HepG2 (cell line): ENCODE results near the gene ZNF771. TPM values are rescaled to one million over a fixed set of nuclear protein-coding genes. Genes with fewer than 3 reads are reported as not detected.

Experiments used
- ADNP ChIP-seq: sonication (generic); formaldehyde crosslinking; IDR thresholded peaks from 2 replicates; pipeline ENCODE4 v1.4.0; 2020; ENCODE audit warnings: missing genetic modification reagents
- ATF7 ChIP-seq, 2 experiments: fragments of 450-650 bp in 1 of 2; sonication (generic) in 1 of 2; formaldehyde crosslinking in 1 of 2; IDR thresholded peaks; 2 replicates each; pipeline versions ENCODE4 v1.4.0 to v1.6.1; 2016 to 2020; ENCODE audit warnings: antibody characterized with exemption in 1 of 2, mild to moderate bottlenecking in 1 of 2, missing genetic modification reagents in 1 of 2
- CREBL2 ChIP-seq: sonication (generic); formaldehyde crosslinking; IDR thresholded peaks from 2 replicates; pipeline ENCODE4 v1.8.1; 2023; ENCODE audit warnings: missing genetic modification reagents, mild to moderate bottlenecking, borderline replicate concordance
- DMAP1 ChIP-seq: IDR thresholded peaks from 2 replicates; pipeline ENCODE4 v1.6.1; 2016
- ELF4 ChIP-seq: sonication (generic); formaldehyde crosslinking; IDR thresholded peaks from 2 replicates; pipeline ENCODE4 v1.5.0; 2020; ENCODE audit warnings: missing genetic modification reagents, mild to moderate bottlenecking, moderate library complexity, borderline replicate concordance
- GPBP1L1 ChIP-seq: sonication (generic); formaldehyde crosslinking; IDR thresholded peaks from 2 replicates; pipeline ENCODE4 v1.5.0; 2020; ENCODE audit warnings: mild to moderate bottlenecking, missing genetic modification reagents
- HHEX ChIP-seq: IDR thresholded peaks from 2 replicates; pipeline ENCODE4 v1.6.1; 2016; ENCODE audit warnings: control low read depth
- HNRNPK ChIP-seq: fragments of 200-400 bp; formaldehyde crosslinking; IDR thresholded peaks from 2 replicates; pipeline ENCODE4 v1.6.1; 2018; ENCODE audit warnings: low read length, low read depth, moderate library complexity, mild to moderate bottlenecking; ENCODE audit not compliant: poor library complexity, severe bottlenecking
- ISX ChIP-seq: sonication (generic); formaldehyde crosslinking; conservative IDR thresholded peaks from 2 replicates; pipeline ENCODE4 v1.5.0; 2020; ENCODE audit warnings: missing genetic modification reagents
- MTF2 ChIP-seq: sonication (generic); formaldehyde crosslinking; IDR thresholded peaks from 2 replicates; pipeline ENCODE4 v1.5.0; 2020; ENCODE audit warnings: missing genetic modification reagents, borderline replicate concordance
- NFE2L2 ChIP-seq: fragments of 150-350 bp; IDR thresholded peaks from 2 replicates; pipeline ENCODE4 v1.6.1; 2014; ENCODE audit warnings: low read length
- RFXAP ChIP-seq: sonication (generic); formaldehyde crosslinking; IDR thresholded peaks from 2 replicates; pipeline ENCODE4 v1.4.0; 2020; ENCODE audit warnings: missing genetic modification reagents, borderline replicate concordance
- SNRNP70 ChIP-seq: fragments of 200-400 bp; formaldehyde crosslinking; IDR thresholded peaks from 2 replicates; pipeline ENCODE4 v1.6.1; 2017; ENCODE audit warnings: mild to moderate bottlenecking, low read depth, low read length, moderate library complexity
- SP2 ChIP-seq: sonication (generic); formaldehyde crosslinking; IDR thresholded peaks from 2 replicates; pipeline ENCODE4 v1.5.1; 2020; ENCODE audit warnings: mild to moderate bottlenecking, missing genetic modification reagents
- YEATS2 ChIP-seq: sonication (generic); formaldehyde crosslinking; IDR thresholded peaks from 2 replicates; pipeline ENCODE4 v1.4.0; 2020; ENCODE audit warnings: missing genetic modification reagents, borderline replicate concordance
- ZC3H13 ChIP-seq: sonication (generic); formaldehyde crosslinking; IDR thresholded peaks from 2 replicates; pipeline ENCODE4 v1.8.1; 2023; ENCODE audit warnings: mild to moderate bottlenecking, missing genetic modification reagents, moderate library complexity
- ZFP90 ChIP-seq: sonication (generic); formaldehyde crosslinking; IDR thresholded peaks from 2 replicates; pipeline ENCODE4 v1.8.0; 2022; ENCODE audit warnings: missing genetic modification reagents, mild to moderate bottlenecking, inconsistent platforms, borderline replicate concordance
- ZNF180 ChIP-seq: sonication (generic); formaldehyde crosslinking; IDR thresholded peaks from 2 replicates; pipeline ENCODE4 v1.4.0; 2020; ENCODE audit warnings: low read depth, missing genetic modification reagents, borderline replicate concordance
- ZNF550 ChIP-seq: sonication (generic); formaldehyde crosslinking; IDR thresholded peaks from 2 replicates; pipeline ENCODE4 v1.4.0; 2020; ENCODE audit warnings: mild to moderate bottlenecking, missing genetic modification reagents, borderline replicate concordance
- ZNF646 ChIP-seq: sonication (generic); formaldehyde crosslinking; IDR thresholded peaks from 2 replicates; pipeline ENCODE4 v1.9.0; 2021; ENCODE audit warnings: mild to moderate bottlenecking, missing genetic modification reagents
- ZNF724P ChIP-seq: sonication (generic); formaldehyde crosslinking; IDR thresholded peaks from 2 replicates; pipeline ENCODE4 v1.8.0; 2022; ENCODE audit warnings: missing genetic modification reagents, borderline replicate concordance
- ZNF768 ChIP-seq: sonication (generic); formaldehyde crosslinking; IDR thresholded peaks from 2 replicates; pipeline ENCODE4 v1.4.0; 2020; ENCODE audit warnings: missing genetic modification reagents
- polyA plus RNA-seq, 8 experiments: library from polyadenylated mRNA; depleted of rRNA in 3 of 8; stranded (reverse) in 7 of 8; unstranded in 1 of 8; fragments of >200 nt; fragmentation: Illumina TruSeq in 4 of 8; extraction: Trizol in 4 of 8; gene quantifications; 2 replicates each; pipeline versions ENCODE4 v1.2.1 to v1.2.3, GENCODE V29; 2011 to 2016; ENCODE audit warnings: low read depth in 4 of 8, missing spikeins in 1 of 8, mixed read lengths in 1 of 8; ENCODE audit not compliant: insufficient read depth in 1 of 8
- total RNA-seq, 5 experiments: library from RNA; depleted of rRNA; stranded (reverse); fragments of >200 nt; fragmentation: Illumina TruSeq; extraction: Trizol; gene quantifications; 2 replicates each; pipeline ENCODE4 v1.2.3, GENCODE V29; 2016; ENCODE audit warnings: low read depth in 1 of 5

Gene ZNF771
- total and polyA plus RNA-seq, 2 of the 13 experiments (the other 11 are each of a cell fraction or from before 2014, with no cell fraction given) = 5.0 to 11.8 TPM

- TF ChIP-seq RFXAP (CRISPR knock-in tag) = peak; percentile 91
- peak; percentile 84 for TF ChIP-seq ZNF724P
- no peak for TF ChIP-seq NFE2L2
- no peak for TF ChIP-seq SNRNP70
- peak; percentile 60; the same call in 1 of the 2 replicates for TF ChIP-seq ZNF768 (CRISPR knock-in tag)
- 0 out of 2 replicates have a peak, but pooled peaks have one; percentile 17 for TF ChIP-seq ISX
- no peak for TF ChIP-seq ADNP (CRISPR knock-in tag)
- no peak; the same call in 1 of the 2 replicates for TF ChIP-seq CREBL2 (CRISPR knock-in tag)
- TF ChIP-seq SP2 (CRISPR knock-in tag) = peak; percentile 92
- TF ChIP-seq MTF2 = no peak
- peak; percentile 28; the same call in 1 of the 2 replicates for TF ChIP-seq ATF7 (IDR thresholded peaks at IDR 0.05)
- peak; percentile 76; the same call in 1 of the 2 replicates for TF ChIP-seq ATF7 (CRISPR knock-in tag; IDR thresholded peaks at IDR 0.05)
- no peak for TF ChIP-seq ZNF646 (CRISPR knock-in tag)
- TF ChIP-seq ZNF180 = no peak
- TF ChIP-seq ZFP90 (CRISPR knock-in tag) = peak; percentile 75; the same call in 1 of the 2 replicates
- peak; percentile 94 for TF ChIP-seq YEATS2 (CRISPR knock-in tag)
- TF ChIP-seq ELF4 (CRISPR knock-in tag) = peak; percentile 95; the same call in 1 of the 2 replicates
- peak; percentile 76 for TF ChIP-seq DMAP1 (CRISPR knock-in tag)
- TF ChIP-seq ZNF550 (CRISPR knock-in tag) = peak; percentile 98
- no peak for TF ChIP-seq GPBP1L1
- no peak for TF ChIP-seq HHEX (CRISPR knock-in tag)
- TF ChIP-seq ZC3H13 (CRISPR knock-in tag) = peak; percentile 82; the same call in 1 of the 2 replicates
- no peak for TF ChIP-seq HNRNPK
These were observed 22.4 kb downstream of the ZNF771 start, which contains the start of gene DCTPP1 (continued) for GRCh38 chr16:30429678-30430427.
